MCF 10A (cell line): ENCODE results near the gene DIP2B. TPM values are rescaled to one million over a fixed set of nuclear protein-coding genes. Genes with fewer than 3 reads are reported as not detected.

Source experiments
- BruUV-seq: library from RNA; stranded (reverse); fragments of 400-500 nt; replicated peaks from 2 replicates; lab custom pipeline; 2021; lab: Mats Ljungman, UMichigan
- CTCF ChIA-PET: fragments of 300-600 bp; sonication (Branson Sonifier 250); formaldehyde crosslinking; extraction: SDS; loops from one replicate; lab custom pipeline; 2021; ENCODE audit warnings: antibody characterized with exemption, inconsistent platforms; lab: Yijun Ruan, JAX
- POLR2A ChIA-PET: fragments of 300-600, 350-650 bp; sonication (Branson Sonifier 250); formaldehyde crosslinking; extraction: SDS; loops from one replicate; lab custom pipeline; 2020; ENCODE audit warnings: antibody characterized with exemption, inconsistent platforms; lab: Yijun Ruan, JAX
- DNase-seq: peaks from one replicate; pipeline ENCODE4 v3.0.0-alpha.2; 2018; ENCODE audit not compliant: unreplicated experiment
- H3K27ac Mint-ChIP-seq: one replicate; pipeline ENCODE4 v1.8.0; 2022; ENCODE audit warnings: mild to moderate bottlenecking, low read depth, mixed read lengths; ENCODE audit not compliant: unreplicated experiment
- H3K27me3 Mint-ChIP-seq: one replicate; pipeline ENCODE4 v1.8.0; 2022; ENCODE audit warnings: mixed read lengths; ENCODE audit not compliant: insufficient read depth, unreplicated experiment
- H3K36me3 Mint-ChIP-seq: one replicate; pipeline ENCODE4 v1.8.0; 2022; ENCODE audit warnings: mild to moderate bottlenecking, moderate library complexity, mixed read lengths; ENCODE audit not compliant: insufficient read depth, unreplicated experiment
- H3K4me1 Mint-ChIP-seq: one replicate; pipeline ENCODE4 v1.8.0; 2022; ENCODE audit warnings: mixed read lengths; ENCODE audit not compliant: insufficient read depth, unreplicated experiment
- H3K4me3 Mint-ChIP-seq: one replicate; pipeline ENCODE4 v1.8.0; 2022; ENCODE audit warnings: mild to moderate bottlenecking, moderate library complexity, mixed read lengths; ENCODE audit not compliant: unreplicated experiment
- H3K9me3 Mint-ChIP-seq: one replicate; pipeline ENCODE4 v1.8.0; 2022; ENCODE audit warnings: mixed read lengths; ENCODE audit not compliant: unreplicated experiment
- intact Hi-C: fragments of 100-400 bp; cut with micrococcal nuclease; formaldehyde crosslinking; loops from 2 replicates; pipeline ENCODE4 v1.14.1; 2022
- total RNA-seq: library from RNA; stranded (reverse); gene quantifications from 2 replicates; pipeline ENCODE4 v1.2.3, GENCODE V29; 2022
- TF ChIP-seq, protein P1 (sequence below): fragments of 200-600 bp; IDR thresholded peaks from one replicate; pipeline ENCODE4 v1.8.0; 2022; ENCODE audit warnings: antibody characterized with exemption, mild to moderate bottlenecking; ENCODE audit not compliant: unreplicated experiment

DIP2B gene
- total RNA-seq, 1 experiment from 2014 or later, result 18.8 TPM

GRCh38 chr12:50647031-50647430 lies 142.2 kb downstream of the DIP2B start:
- ChIA-PET POLR2A (interaction anchor here (1.0 to 6.2 kb wide), 2 partner anchors 114 to 140 kb away, joined by 4 to 78 read pairs; partner anchors contain the start of gene DIP2B), CTCF (interaction anchor here (0.6 to 0.7 kb wide), 2 partner anchors 118 to 131 kb away, joined by 3 to 4 read pairs; no protein-coding TSS in a partner anchor)

GRCh38 chr12:50647479-50647878 lies 142.7 kb downstream of the DIP2B start:
- no peak overlapping the region for H3K27ac Mint-ChIP-seq
- no peaks in the 10 kb centered on the region for H3K9me3 Mint-ChIP-seq
- H3K4me3 Mint-ChIP-seq, result no peak overlapping the region
- peaks cover 6% of the 10 kb centered on the region for H3K36me3 Mint-ChIP-seq
- ChIA-PET CTCF (interaction anchor here (0.6 kb wide), 1 partner anchor 117 kb away, joined by 4 read pairs; no protein-coding TSS in a partner anchor), POLR2A (no interaction called here)
- intact Hi-C loops, result no loop called here
- H3K4me1 Mint-ChIP-seq, result peaks cover 20% of the 10 kb centered on the region
- TF ChIP-seq, protein P1, sequence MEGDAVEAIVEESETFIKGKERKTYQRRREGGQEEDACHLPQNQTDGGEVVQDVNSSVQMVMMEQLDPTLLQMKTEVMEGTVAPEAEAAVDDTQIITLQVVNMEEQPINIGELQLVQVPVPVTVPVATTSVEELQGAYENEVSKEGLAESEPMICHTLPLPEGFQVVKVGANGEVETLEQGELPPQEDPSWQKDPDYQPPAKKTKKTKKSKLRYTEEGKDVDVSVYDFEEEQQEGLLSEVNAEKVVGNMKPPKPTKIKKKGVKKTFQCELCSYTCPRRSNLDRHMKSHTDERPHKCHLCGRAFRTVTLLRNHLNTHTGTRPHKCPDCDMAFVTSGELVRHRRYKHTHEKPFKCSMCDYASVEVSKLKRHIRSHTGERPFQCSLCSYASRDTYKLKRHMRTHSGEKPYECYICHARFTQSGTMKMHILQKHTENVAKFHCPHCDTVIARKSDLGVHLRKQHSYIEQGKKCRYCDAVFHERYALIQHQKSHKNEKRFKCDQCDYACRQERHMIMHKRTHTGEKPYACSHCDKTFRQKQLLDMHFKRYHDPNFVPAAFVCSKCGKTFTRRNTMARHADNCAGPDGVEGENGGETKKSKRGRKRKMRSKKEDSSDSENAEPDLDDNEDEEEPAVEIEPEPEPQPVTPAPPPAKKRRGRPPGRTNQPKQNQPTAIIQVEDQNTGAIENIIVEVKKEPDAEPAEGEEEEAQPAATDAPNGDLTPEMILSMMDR, result no peak
- H3K27me3 Mint-ChIP-seq, result no peaks in the 10 kb centered on the region
- BruUV-seq, result no TSS peak
- DNase-seq, result peak; percentile 45

More at GRCh38 chr12:50647031-50647430, 142.2 kb downstream of the DIP2B start:
- TF ChIP-seq, protein P1, result no peak
- Mint-ChIP-seq H3K36me3 (peaks cover 6% of the 10 kb centered on the region), H3K9me3 (no peaks in the 10 kb centered on the region), H3K4me3 (no peak overlapping the region), H3K27me3 (no peaks in the 10 kb centered on the region), H3K27ac (no peak overlapping the region), H3K4me1 (peaks cover 23% of the 10 kb centered on the region)
- BruUV-seq, result no TSS peak
- DNase-seq, result no peak
- intact Hi-C loops, result no loop called here

GRCh38 chr12:50650285-50650684 lies 145.5 kb downstream of the DIP2B start:
- POLR2A ChIA-PET, result no interaction called here
- Mint-ChIP-seq H3K36me3 (no peaks in the 10 kb centered on the region), H3K27ac (no peak overlapping the region), H3K4me1 (peaks cover 13% of the 10 kb centered on the region), H3K9me3 (no peaks in the 10 kb centered on the region), H3K4me3 (no peak overlapping the region), H3K27me3 (no peaks in the 10 kb centered on the region)
- TF ChIP-seq, protein P1, result no peak
- DNase-seq, result no peak
- intact Hi-C loops, result no loop called here
- CTCF ChIA-PET, result interaction anchor here (0.7 kb wide), 3 partner anchors 117 to 176 kb away, joined by 3 to 4 read pairs (median 3); no protein-coding TSS in a partner anchor
- BruUV-seq, result no TSS peak

GRCh38 chr12:50655374-50655921 lies 150.7 kb downstream of the DIP2B start:
- DNase-seq, result no peak
- Mint-ChIP-seq H3K4me1 (peaks cover 10% of the 10 kb centered on the region), H3K4me3 (no peak overlapping the region), H3K27ac (no peak overlapping the region), H3K36me3 (peaks cover 13% of the 10 kb centered on the region), H3K27me3 (no peaks in the 10 kb centered on the region), H3K9me3 (no peaks in the 10 kb centered on the region)
- ChIA-PET CTCF (interaction anchor here (0.8 to 1.2 kb wide), 2 partner anchors 79 to 150 kb away, joined by 3 read pairs; partner anchors contain the start of gene DIP2B), POLR2A (interaction anchor here (0.6 to 1.1 kb wide), 2 partner anchors 11 to 255 kb away, joined by 3 read pairs; partner anchors contain the start of gene LARP4)
- BruUV-seq, result no TSS peak
- TF ChIP-seq, protein P1, result no peak
- intact Hi-C loops, result no loop called here
